NCI-H748 (cell line): ENCODE measurements around the gene APOH.
"Not testable (repeated sequence)": the region's sequence is repeated elsewhere in the genome, so short reads cannot be mapped to it uniquely, and the experiment has no call there.

Experiments used
- DNase-seq: peaks from one replicate; lab custom pipeline; 2025; ENCODE audit not compliant: unreplicated experiment; lab: John Stamatoyannopoulos, UW

APOH gene

DNA sequence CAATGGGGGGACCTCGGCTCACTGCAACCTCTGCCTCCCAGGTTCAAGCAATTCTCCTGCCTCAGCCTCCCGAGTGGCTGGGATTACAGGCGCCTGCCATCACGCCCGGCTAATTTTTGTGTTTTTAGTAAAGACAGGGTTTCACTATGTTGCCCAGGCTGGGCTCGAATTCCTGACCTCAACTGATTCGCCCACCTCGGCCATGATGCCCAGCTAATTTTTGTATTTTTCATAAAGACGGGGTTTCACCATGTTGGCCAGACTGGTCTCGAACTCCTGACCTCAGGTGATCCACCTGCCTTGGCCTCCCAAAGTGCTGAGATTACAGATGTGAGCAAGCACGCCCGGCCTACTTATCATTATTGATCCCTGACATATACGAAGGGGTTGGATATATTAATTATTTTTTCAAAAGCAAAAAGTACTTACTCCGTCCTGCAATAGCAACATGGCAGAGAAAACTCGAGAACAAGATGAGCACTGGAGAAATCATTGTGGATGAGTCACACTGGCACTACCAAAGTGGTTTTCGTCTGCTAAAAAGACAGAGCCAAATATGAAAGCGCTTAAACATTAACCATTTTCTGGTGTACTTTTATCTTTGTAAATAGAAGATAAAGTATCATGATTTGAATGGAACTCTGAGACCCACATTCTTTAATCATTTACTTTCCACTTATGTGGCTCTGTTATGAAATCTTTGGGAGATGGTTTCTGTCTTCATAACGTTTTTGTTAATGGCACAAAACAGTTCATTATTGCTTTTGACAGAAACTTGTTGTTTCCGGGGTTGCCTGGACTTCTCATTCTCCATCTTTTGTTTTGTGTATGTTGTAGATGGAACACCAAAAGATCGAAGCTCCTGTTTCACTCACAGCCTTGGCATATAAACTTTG is at the start of gene APOH:
Gene APOH, minus strand, starts transcription at position 529 of the 896 bp plus-strand sequence. Its CDS starts 36 bp downstream, at position 493.
- no peak for DNase-seq

DNA sequence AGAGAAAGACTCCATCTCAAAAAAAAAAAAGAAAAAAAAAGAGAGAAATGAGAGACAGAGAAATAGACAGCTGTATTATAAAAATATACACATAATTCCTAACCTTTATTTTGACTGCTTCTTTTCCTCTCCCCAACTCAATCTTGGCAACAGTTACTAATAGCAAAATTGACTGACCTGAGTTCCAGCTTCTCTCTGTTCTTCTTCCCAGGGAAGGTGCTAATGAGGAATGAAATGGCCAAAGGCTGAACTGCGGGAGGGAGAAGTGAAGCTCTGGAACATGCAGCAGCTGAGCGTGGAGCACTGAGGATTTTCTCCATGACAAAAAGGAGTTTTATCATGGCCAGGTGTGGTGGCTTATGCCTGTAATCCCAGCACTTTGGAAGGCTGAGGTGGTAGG is 48.0 kb upstream of the APOH start:
- DNase-seq = no peak

- DNase-seq = no peak
Observed at GRCh38 chr17:66276328-66276937, 47.2 kb upstream of the APOH start.

GRCh38 chr17:66275651-66276050 is 46.4 kb upstream of the APOH start:
- DNase-seq = no peak

DNA sequence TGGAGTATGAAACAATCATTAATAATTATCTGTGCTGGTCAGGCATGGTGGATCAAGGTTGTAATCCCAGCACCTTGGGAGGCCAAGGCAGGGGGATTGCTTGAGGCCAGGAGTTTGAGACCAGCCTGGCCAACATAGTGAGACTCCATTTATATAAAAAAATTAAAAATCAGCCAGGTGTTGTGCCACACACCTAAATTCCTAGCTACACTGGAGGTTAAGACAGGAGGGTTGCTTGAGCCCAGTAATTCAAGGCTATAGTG is 44.3 kb upstream of the APOH start:
- no peak for DNase-seq

DNA sequence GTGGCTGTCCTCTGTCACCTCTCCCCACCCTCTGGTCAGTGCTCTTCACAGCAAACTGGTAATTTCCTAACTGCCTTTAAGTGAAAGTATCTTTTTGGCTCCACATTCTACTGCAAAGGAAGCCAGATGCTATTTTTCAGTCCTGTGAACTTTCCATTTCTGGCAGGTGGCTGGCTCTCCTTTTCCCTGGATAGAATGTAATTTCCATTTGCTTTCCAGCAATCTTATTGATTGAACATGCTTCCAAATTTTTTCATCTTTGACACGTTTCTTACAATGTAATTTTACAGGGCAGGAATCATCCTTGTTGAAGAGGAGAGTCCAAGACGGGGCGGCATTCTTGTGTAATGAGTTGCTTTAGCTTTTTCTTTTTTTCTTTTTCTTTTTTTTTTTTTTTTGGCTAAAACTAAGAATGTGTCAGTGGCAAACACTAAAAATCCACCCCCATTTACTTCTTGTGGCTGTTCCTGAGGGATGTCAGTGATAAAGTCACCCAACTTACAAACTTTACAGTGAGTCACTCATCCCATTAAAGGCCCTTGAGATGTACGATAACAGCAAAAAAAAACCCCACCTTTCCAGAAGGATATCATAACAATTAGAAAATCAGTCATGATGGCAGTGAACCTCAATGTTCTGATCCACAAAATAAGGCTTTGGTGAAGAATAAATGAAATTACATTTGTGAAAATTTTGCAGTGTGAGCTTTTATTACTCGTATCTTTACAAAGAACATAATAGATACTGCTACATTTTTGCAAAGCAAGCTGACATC is 43.8 kb upstream of the APOH start:
- no peak for DNase-seq

DNA sequence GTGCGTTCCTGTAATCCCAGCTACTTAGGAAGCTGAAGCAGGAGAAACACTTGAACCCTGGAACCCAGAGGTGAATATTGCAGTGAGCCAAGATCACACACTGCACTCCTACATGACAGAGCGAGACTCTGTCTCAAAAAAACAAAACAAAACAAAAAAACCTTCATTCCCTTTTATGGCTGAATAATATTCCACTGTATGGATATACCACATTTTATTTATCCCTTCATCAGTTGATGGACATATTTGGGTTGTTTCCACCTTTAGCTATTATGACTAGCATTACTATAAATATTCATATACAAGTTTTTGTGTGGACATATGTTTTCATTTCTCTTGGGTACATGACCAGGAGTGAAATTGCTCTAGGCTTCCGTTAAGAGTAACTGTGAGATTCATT is 42.3 kb upstream of the APOH start:
- no peak for DNase-seq

- no peak for DNase-seq
Observed at GRCh38 chr17:66270106-66270505, 40.9 kb upstream of the APOH start.

GRCh38 chr17:66268247-66268927 is 39.2 kb upstream of the APOH start:
- DNase-seq = no peak

DNA sequence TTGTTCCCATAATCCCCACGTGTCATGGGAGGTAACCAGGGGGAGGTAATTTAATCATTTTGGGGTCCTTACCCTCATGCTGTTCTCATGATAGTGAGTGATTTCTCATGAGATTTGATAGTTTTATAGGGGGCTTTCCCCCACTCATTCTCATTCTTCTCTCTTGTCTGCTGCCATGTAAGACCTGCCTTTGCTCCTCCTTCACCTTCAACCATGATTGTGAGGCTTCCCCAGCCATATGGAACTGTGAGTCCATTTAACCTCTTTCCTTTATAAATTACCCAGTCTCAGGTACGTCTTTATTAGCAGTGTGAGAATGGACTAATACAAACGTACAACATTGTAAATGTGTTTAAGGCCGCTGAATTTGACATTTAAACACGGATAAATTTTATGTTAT is 35.5 kb upstream of the APOH start:
- DNase-seq = no peak

DNA sequence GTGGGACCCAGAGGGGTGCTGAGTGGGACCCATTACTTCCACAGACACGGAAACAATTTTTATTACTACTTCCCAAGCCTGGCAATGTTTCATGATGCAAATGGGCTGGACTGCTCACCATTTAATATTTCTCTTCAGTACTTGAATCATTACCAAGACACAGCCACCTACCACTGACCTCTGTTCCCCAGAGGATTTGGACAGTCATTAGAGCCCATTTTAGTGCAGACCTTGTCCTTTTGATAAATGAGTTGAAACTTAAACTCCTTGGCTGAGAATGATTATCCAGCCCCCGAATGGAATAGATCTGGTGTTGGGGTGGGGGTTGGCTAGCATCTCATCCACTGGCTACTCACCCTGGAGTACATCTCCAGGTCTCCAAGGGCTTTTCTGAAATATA is 33.6 kb upstream of the APOH start:
- DNase-seq = no peak

- DNase-seq = no peak
Observed at GRCh38 chr17:66260688-66261087, 31.5 kb upstream of the APOH start.

DNA sequence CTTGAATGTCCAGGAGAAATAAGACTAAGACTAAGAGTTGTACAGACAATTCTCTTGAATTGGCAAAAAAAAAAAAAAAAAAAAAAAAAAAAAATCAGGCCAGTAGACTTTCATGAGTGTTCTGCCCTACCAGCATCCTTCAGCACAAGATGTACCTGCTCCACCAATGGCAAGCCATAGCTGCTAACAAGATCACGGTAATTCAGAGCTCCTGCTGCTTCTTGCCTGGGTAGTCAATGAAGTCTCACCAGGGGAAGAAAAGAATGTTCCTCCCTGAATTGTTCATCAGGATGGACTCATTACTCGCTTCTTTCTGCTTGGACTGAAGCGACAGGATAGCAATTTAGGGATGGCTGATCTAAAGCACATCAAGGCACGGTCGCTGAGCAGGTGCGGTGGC is 31.1 kb upstream of the APOH start:
- no peak for DNase-seq

GRCh38 chr17:66255527-66255971 is 26.3 kb upstream of the APOH start:
- DNase-seq = no peak

DNA sequence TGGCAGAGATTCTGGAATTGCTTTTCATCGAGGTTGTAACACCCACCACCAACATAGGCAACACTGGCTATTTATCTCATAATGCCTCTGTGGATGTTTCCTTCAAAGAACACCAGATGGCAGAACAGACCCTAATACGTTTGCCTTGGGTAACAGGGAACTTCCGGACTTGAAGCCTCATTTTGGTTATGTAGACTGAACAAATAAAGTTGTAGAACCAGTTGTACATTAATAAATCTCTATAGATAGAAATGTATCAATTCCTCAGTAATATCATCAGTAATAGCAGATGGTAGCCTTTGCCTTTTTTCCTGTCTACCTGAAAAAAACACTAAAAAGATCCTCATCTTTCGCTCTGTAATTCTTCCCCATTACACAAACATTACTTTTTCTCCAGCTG is 25.9 kb upstream of the APOH start:
- DNase-seq = peak; percentile 77

DNA sequence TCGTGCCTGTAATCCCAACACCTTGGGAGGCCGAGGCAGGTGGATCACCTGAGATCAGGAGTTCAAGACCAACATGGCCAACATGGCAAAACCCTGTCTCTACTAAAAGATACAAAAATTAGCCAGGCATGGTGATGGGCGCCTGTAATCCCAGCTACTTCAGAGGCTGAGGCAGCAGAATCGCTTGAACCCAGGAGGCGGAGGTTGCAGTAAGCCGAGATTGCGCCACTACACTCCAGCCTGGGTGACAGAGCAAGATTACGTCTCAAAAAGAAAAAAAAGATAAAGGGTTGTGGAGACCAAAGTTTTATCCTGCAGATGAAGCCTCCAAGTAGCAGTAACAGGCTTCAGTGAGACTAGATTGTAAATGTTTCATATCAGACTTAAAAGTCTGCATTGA is 24.2 kb upstream of the APOH start:
- DNase-seq = not testable (repeated sequence)

DNA sequence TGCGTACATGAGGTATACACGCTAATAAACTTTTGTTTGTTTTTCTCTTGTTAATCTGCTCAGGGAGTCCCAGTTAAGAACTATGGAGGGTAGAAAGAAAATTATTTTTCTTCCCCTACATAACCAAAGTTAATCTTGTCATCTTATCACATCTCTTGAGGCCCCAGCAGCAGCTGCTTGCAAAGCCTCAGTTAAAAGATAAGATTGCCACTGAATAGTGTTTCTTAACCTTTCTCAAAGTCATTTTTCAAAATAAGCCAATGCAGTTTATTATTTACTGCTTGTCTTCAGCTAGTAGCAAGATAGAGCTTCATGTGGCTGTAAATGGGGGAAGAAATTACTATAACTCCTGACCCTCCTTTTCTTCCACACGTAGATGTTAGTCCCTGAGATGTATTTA is 21.5 kb upstream of the APOH start:
- DNase-seq = no peak

DNA sequence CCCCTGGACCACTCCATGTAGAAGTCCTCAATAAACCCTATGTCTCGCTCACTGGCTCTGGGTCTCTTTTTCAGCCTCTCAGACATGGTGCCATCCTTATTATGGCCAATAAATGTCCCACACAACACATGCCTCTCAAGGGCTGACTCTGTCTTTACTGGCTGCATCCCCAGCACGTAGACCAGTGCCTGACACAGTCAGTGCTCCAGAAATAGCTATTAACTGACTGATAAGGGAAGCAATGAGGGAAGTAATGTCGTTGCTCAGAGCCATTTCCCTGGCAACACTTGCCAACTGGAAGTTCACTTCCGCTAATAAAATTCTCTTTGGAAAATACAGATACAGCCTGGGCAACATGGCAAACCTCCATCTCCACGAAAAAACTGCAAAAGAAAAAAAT is 19.1 kb upstream of the APOH start:
- no peak for DNase-seq

GRCh38 chr17:66241839-66242238 is 12.6 kb upstream of the APOH start:
- no peak for DNase-seq

DNA sequence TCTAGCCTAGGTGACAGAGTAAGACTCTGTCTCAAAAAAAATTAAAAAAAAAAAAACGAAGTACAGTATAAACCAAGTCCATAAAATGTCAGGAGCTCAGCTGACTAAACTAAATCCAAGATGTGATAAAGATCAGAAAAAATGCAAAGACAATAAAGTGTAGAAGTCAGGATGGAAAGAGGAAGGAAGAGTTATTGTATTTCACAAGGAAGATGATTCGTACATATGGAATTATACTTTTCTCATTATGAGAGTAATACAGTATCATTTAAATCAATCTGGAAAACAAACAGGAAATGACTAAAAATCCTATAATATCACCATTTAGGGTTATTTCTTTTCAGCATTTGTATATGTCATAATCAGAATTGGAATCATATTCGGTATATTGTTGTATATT is 11.4 kb upstream of the APOH start:
- no peak for DNase-seq

DNA sequence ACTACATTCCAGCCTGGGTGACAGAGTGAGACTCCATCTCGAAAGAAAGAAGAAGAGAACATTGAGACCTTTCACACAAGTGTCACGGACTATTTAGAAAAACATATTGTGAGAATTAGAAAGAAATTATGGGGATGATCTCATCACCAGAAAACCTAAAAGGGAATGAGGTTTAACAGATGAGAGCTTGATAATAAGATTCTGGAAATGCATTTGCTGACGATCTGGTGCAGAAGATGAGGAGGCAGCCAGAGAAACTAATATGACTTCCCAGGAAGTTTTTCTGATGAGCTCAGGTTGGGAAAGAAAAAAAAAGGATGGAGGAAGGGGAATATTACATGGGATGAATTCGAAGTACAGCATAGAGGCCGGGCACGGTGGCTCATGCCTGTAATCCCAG is 10.8 kb upstream of the APOH start:
- DNase-seq = no peak
